Measurements from ENCODE around the gene MUC15. TPM values are rescaled to one million over a fixed set of nuclear protein-coding genes. Genes with fewer than 3 reads are reported as not detected.

Gene MUC15
- total RNA-seq, 1 donor from 2014 or later, result not detected

DNA sequence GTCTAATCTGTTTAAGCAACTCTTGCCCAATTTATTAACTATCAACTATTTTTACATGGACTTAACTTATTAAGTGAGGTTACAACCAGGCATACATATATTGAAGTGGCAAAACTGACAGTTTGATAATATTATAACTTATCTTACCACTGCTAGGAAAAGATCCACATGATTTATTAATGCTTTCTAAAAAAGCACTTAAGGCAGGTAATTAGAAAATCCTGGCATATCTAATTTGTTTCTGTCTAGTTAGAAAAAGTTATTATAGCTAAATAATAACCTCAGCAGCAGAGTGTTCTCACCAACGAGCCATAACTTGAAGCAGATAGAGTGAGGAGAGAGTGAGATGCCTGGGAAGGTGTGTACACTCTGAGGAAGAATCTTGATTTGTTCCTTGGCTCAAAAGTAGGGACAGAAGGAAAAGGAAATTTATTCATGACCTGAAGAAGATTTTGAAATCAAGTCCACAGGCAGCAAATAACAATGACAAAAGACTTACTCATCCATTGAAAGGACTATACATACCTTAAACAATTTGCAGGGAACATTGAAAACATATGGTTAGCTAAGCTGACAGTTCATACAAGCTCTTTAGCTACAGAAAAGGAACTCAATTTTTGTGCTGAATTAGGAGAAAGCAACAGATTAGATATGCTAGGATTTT is 7.1 kb upstream of the MUC15 start:
- FAIRE-seq (no peak), DNase-seq (ENCODE audit: low spot score in 2 of 2) (no peak)

DNA sequence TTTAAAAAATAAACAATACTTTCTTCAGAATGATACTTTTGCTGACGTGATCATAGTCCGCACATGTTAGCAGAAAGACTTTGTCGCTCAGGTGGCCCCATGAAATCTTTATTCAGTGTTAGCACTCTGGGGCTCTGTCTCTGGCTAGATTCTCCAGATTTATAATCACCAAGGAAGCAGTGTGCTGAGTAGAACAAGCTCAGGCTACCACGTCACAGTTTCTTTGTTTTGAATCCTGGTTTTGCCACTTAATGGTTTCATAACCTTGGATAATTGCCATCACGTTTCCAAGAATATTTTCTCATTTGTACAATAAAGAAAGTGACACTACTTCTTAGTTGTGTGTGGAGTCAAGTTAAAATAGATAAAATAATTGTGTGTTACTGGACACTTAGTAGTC is 3.9 kb upstream of the MUC15 start:
- no peak for DNase-seq (ENCODE audit: low spot score in 2 of 2)
- no peak for FAIRE-seq

DNA sequence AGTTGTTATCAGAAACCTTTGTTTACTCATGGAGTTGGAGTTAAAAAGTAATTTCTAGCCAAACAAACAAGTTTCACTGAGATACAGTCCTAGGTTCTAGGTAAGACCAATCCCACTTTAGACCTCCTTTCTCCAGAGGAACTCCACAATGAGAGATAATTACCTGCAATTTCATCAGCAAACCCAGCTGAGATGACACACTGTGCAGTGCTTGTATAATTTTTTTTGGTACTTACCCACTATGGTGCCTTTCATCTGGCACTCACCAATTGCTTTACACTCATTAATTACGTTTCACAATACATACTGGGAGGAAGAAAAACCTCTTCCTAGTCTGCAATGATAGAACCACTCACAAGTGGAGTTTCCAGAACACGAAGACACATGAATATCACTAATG is 1.8 kb upstream of the MUC15 start:
- no peak for DNase-seq (ENCODE audit: low spot score in 2 of 2)
- no peak for FAIRE-seq

DNA sequence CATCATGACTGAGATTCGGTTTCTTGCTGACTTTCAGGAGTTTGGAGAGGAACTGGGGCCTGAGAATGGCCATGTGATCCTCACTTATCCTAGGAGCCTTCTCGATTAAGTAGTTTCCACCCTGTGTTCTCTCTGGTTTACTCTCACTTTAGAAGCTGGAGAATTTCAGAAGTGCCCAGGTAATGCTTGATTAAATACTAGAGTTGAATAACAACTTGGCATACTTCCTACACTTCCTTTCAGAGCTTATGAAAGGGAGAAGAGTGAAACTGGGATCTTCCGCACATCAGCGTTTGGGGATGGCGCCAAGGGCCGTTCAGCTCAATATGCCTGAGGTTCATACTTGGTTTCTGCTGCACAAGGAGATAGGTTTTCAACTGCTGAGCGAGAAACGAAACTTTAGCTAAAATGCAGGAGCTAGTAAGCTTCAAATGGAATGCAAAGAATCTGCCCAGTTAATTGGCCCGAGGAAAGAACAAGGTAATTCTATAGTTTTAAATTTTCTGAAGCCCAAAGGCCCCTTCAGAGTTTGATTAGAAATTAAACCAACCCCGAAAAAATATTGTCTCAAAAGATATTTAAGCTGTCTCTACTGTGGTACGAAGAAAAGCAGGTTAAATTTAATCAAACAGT is 823 bp upstream of the MUC15 start:
- FAIRE-seq (no peak), DNase-seq (ENCODE audit: low spot score in 2 of 2) (no peak)

DNA sequence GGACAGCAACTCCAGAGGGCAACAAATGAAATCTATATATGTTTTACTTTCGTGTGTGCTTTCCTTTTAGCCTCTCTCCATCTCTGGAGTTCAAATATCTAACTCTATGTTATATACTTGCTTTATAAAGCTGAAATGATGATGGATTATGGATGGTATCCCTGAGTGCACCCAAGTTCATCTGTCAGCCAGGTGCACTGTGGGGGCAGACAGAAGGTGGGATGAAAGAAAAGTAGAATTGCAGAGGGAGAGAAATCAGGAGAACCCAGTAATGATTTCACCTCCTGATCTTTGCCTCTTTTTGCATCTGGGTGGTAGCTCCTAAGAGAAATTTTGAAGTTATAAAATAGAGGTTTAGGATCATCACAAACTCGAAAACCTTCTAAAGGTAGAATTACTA is 2.4 kb downstream of the MUC15 start:
- no peak for FAIRE-seq

DNA sequence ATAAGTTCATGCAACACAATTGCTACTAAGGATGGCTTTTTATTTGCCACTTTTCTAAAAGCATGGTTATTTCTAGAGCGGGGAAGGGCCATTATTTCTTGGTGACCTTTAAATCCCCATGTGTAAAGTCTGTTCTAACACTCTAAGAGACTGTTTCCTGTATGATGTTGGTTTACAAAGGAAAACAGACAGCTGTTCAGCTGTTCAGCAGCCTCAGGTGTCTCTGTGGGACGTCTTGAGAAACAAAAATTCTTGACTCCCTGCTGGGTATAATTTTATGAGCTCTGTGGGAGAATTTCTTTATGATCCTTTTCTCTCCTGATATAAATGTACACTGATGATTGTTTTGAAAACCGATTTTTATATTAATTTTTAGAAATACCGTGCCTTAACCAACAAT is 13.9 kb downstream of the MUC15 start:
- DNase-seq (ENCODE audit: low spot score in 2 of 2) (no peak), FAIRE-seq (no peak)

More for the DNA sequence above, 2.4 kb downstream of the MUC15 start:
- no peak for DNase-seq (ENCODE audit: low spot score in 2 of 2)

DNA sequence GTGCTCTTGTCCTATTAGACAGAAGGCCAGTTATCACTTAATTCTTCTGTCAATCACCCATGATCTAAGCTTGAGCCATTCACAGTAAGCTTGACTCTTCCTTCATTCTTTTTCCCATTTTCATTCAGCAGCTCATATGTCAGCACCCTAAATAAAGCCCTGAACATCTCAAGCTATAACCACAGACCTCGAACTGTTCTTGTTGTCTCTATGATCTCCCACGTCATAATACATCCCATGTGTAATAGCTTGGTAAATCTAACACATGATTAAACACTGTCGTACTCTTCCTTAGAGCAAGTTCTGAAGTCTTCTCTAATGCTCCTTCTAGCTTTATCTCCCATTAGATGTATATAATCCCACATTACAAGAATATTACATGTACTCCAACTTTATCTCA is 14.4 kb downstream of the MUC15 start:
- no peak for DNase-seq (ENCODE audit: low spot score in 2 of 2)
- FAIRE-seq, result no peak

DNA sequence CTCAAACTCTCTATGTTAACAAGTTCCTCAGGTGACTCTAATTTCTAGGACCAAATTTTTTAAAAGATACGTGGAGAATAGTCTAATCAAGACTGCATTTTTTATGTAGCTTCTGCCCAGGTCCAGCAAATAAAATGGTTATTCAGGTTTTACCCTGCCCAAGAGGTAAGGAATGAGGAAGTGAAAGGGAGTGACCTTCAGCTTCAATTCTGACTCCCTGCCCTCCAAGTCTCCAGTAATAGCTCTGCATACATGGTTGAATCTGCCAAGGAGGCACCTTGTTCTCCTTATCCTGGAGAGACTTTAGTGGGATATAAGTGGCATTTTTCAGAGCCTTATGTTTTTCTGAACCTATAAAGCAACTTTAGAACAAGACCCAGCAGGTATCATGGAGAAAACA is 15.5 kb downstream of the MUC15 start:
- FAIRE-seq (no peak), DNase-seq (ENCODE audit: low spot score in 2 of 2) (no peak)

DNA sequence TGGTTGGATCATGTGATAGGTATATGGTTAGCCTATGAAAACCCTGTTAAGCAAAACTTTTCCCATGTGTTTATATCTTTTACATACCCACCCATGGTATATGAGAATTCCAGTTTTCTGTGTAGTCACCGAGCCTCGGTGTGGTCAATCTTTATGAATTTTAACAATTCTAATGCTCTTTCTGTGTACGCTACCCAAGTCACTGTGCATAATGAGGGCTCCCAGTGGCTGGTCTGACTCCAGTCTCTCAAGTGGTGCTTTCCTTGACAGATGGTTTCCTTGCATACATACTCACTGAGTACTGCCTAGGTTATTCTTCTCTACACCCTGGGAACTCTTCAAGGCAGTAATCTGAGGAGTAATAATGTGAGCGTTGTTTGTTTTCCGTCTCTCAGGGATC is 17.6 kb downstream of the MUC15 start:
- no peak for FAIRE-seq

DNA sequence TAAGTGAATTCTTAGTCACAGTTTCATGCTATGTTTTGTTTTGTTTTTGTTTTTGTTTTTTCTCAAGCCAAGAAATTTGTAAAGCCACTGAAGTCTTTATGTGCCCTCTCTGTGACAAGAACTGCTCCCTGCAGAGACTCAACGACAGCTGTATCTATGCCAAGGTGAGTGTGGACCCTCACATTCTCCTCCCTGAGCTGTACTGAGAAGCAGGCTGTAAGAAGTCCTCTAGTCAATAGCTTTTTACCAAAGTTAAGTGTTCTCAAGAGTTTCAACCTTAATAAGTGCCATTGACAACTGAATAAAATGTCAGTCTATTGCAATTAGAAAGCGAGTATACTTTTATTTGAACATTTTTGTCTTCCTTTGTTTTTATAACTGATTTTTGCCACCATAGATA is 18.9 kb downstream of the MUC15 start:
- no peak for FAIRE-seq

More for the DNA sequence above, 17.6 kb downstream of the MUC15 start:
- DNase-seq (ENCODE audit: low spot score in 2 of 2), result no peak

DNA sequence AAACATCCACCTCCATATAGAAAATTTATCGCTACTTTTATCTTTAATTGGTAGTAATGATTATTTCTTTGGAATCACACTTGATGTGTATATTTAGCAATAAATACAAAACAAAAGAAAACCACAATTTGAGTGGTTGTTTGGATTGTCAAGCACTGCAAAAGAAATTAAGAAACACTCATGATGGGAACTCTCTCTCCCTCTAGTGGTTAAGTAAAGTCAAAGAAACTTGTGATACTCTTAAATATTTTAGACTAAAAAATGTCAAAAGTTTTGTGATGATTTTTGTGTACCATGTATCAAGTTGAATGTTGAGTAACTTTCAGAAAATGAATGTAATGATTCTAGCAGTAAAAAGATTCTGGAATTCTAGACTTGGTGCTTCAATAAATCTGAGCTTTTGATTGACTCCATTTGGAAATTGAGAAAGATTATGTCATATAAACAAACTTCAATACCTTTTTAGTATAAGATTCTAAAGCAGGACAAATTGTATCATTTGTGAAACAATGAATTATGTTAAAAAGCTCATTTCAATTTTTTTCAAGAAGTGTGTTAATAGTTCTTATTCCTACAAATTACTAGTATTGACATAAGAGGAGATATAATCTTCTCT is 20.8 kb downstream of the MUC15 start:
- FAIRE-seq, result no peak
- no peak for DNase-seq (ENCODE audit: low spot score in 2 of 2)

More for the DNA sequence above, 18.9 kb downstream of the MUC15 start:
- no peak for DNase-seq (ENCODE audit: low spot score in 2 of 2)

DNA sequence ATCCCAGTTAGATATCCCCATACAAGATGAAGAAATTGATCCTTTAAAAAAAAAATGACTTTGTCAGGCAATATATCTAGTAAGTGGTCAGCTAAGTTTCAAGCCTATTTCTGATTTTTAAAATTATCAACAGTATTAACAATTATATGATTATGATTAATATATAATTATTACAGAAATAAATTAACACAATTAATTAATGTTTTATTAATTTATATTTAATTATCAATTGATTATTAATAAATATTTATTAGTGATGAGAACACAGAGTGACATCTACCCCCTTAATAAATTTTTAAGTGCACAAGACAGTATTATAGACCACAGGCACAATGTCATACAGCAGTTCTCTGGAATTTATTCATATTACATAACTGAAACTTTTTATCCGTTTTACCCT is 22.0 kb downstream of the MUC15 start:
- FAIRE-seq (peak; percentile 59), DNase-seq (ENCODE audit: low spot score in 2 of 2) (no peak)

DNA sequence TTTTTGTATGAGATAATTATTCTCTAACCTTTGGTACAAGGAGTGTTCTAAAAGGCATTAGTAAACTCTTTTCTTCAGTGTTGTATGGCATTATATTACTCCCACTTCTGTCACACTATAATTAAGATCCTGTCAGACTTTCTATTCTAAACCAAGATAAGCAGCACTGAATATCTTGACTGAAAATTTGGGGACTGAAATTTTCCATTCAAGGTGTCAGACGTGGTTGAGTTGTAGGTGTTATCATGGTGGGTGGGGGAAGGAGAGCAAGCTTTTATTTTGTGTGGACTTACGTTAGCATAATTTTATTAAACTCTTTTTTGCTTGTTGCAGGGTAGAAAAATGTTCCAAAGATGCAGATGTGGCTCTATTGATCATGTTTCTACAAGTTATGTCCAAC is 22.9 kb downstream of the MUC15 start:
- DNase-seq (ENCODE audit: low spot score in 2 of 2) (no peak), FAIRE-seq (no peak)

DNA sequence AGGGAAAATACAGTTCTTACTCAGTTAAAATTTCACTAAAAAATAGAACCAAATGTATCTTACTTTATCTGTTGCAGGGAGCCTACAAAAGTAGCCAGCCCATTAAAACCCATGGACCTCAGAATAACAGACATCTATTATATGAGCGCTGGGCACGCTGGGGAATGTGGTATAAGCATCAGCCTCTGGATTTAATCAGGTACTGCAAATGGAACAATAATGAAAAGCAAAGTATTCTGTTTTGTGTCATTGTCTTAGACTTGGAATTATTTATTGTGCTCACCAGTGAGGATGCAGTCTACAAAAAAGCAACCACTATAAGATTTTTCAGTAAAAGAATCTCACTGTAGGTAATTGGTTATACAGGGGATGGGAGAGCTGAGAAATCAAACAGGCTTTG is 30.2 kb downstream of the MUC15 start:
- DNase-seq (ENCODE audit: low spot score in 2 of 2) (no peak), FAIRE-seq (no peak)

DNA sequence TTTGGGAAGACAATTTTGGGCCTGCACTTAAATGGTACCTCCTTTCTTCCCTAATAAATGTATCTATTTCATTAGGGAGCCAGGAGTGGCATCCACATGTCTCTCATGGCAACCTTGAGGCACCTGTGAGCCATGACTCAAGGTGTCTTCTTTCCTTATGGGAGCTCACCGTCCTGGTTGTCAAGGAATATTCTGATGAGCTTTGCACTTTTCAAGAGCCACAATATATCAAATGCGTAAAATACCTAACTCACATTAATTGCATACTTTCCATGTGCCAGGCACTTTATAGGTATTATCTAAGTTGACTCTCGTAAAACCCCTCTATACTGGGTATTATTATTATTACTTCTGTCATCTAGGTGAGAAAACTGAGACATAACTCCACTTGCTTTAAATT is 32.5 kb downstream of the MUC15 start:
- FAIRE-seq (no peak), DNase-seq (ENCODE audit: low spot score in 2 of 2) (no peak)

DNA sequence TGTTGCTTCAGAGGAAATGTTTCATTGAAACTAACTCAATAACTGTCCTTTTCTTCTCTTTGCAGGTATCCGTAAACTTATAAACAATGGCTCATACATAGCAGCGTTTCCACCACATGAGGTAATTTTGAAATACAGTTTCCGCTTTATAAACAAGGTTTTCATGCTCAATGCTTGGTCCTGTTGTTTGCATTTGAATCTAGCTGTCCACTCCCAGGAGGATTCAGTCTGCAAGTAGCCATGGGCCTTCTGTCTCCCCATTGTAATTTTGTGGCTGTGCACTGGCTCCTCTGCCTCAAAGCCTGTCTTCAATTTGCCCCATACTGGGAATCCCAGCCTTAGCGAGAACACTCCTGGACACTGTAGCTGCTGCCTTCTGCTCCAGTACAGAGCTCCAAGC is 34.7 kb downstream of the MUC15 start:
- FAIRE-seq (no peak), DNase-seq (ENCODE audit: low spot score in 2 of 2) (no peak)

DNA sequence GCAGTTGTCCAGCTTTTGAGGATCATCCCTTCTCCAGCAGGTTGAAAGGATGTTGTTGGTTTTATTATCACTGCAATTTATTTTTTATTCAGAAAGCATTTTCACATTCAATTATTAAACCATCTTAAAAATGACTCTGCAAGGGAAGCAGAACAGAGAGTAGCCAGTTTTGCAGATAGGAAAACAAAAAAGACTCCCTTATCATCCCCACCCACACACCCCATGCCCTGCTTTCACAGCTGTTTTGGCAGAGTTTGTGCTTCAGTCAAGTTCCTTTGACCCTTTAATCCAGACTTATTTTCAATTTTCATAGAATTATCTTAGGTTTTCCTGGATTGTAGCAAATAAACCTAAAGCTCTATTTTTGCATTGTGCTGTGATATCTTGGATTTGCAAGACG is 44.4 kb downstream of the MUC15 start:
- FAIRE-seq, result no peak
- no peak for DNase-seq (ENCODE audit: low spot score in 2 of 2)

DNA sequence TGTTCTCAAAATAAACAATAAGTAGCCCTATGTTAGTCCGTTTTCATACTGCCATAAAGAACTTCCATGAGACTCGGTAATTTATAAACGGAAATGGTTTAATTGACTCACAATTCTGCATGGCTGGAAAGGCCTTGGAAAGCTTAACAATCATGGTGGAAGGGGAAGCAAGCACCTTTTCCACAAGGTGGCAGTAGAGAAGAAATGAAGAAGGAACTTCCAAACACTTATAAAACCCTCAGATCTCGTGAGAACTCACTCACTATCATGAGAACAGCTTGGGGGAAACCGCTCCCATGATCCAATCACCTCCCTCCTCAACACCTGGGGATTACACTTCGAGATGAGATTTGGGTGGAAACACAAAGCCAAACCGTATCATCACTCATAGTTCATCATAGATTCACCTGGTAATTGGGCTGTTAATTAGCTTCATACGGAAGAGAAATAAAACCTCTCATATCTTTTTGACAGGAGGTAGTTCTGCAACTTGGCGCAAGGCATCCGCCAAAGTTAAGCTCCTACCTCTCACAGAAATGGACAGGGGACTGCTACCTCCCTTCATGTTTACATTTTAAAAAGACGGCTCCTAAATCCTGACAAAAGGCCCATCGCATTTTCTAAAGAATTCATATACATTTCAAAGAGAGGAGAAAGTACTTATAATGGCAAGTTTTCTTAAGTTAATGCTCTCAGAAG is 49.0 kb downstream of the MUC15 start:
- DNase-seq (ENCODE audit: low spot score in 2 of 2) (no peak), FAIRE-seq (no peak)

DNA sequence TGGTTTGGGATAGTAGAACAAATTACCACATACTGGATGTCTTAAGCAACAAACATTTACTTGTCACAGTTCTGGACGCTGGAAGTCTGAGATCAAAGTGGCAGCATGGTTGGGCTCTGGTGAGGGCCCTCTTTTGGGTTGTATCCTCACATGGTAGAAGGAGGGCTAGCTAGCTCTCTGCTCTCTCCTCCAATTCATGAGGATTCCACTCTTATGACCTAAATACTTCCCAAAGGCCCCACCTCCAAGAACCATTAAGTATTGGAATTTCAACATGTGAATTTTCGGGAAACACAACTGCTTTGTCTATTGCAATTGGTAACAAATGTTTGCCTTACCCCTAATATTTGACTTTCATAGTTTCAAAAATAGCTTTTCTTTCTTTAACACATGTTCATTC is 52.6 kb downstream of the MUC15 start:
- no peak for FAIRE-seq
- DNase-seq (ENCODE audit: low spot score in 2 of 2), result no peak

DNA sequence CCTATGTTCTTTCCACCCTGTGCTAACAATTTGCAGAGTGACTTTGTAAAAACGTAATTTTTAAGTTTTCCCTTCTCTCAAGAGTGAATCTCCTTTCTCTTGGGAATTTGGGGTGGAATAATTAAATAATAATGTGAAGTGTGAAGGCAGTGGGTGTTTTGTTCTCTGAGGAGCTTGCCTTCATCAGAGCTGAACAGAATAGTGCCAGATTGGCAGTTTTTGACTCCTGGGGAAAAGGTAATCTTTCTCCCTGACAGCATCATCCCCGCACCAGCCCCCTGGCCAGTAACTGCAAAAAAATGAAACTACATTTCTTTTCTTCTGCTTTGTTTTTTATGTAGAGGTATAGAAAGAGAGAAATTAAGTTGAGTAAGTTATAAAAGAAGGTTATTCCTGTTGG is 59.9 kb downstream of the MUC15 start:
- DNase-seq (ENCODE audit: low spot score in 2 of 2), result no peak

DNA sequence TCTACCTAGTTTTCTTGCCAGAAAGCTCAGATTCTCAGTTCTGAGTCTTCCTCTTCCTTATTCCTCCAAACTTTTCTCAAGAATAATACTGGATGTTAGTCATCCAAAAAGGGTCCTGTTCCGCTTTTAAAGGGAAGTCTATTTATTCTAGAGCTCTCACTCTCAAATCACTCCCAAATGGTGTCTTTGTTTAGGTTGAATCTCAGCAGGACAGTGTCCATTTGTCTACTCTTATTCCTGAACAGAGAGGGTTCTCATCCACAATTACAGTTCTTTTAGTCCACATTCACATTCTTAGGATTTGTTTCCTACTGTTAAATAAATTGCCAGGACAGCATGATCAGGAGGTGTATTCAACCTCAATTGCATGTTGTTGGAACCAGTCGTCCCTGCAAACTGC is 61.3 kb downstream of the MUC15 start:
- no peak for DNase-seq (ENCODE audit: low spot score in 2 of 2)
- FAIRE-seq, result no peak

More for the DNA sequence above, 59.9 kb downstream of the MUC15 start:
- FAIRE-seq, result no peak

DNA sequence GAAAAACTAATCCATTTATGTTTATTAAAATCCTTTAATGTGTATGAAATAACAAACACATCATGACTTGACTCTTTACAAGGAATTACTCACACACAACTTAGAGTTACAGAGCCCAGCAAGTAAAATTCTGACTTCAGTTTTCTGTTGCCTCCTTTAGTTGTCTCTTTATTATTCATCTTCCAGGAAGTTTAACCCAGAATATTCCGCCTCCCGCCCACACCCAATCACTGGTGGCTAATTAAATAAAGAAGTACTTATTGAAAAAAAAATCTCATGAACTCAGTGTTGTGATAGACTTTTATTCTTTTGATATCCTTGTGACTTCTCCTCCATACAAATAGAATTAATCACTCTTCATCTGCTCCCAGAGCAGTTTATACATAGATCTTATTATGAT is 61.9 kb downstream of the MUC15 start:
- no peak for DNase-seq (ENCODE audit: low spot score in 2 of 2)
- no peak for FAIRE-seq
